Measurements from ENCODE around the gene DUSP9.
"Not testable (repeated sequence)": the region's sequence is repeated elsewhere in the genome, so short reads cannot be mapped to it uniquely, and the experiment has no call there.

DUSP9 gene

GRCh38 chrX:153669174-153669890 lies 22.3 kb downstream of the DUSP9 start:
- no peak overlapping the region for H3K9ac ChIP-seq (ENCODE audit: low read length)
- no peaks in the 10 kb centered on the region for H3K36me3 ChIP-seq (ENCODE audit: control insufficient read depth, insufficient read depth, low read length)
- peak overlapping the region; percentile 19 for H3K27ac ChIP-seq (ENCODE audit: low read depth, low read length)
- peaks cover 19% of the 10 kb centered on the region for H3K27me3 ChIP-seq (ENCODE audit: control insufficient read depth, insufficient read depth, low read length)
- H3K4me1 ChIP-seq (ENCODE audit: control insufficient read depth, insufficient read depth, low read length): no peaks in the 10 kb centered on the region
- H3K4me3 ChIP-seq (ENCODE audit: low read length): no peak overlapping the region

- Histone ChIP-seq H3K27ac (ENCODE audit: low read depth, low read length) (no peak overlapping the region), H3K36me3 (ENCODE audit: control insufficient read depth, insufficient read depth, low read length) (no peaks in the 10 kb centered on the region), H3K9ac (ENCODE audit: low read length) (no peak overlapping the region), H3K4me1 (ENCODE audit: control insufficient read depth, insufficient read depth, low read length) (no peaks in the 10 kb centered on the region), H3K4me3 (ENCODE audit: low read length) (no peak overlapping the region), H3K27me3 (ENCODE audit: control insufficient read depth, insufficient read depth, low read length) (peaks cover 20% of the 10 kb centered on the region)
Measured at GRCh38 chrX:153669901-153670731, 23.1 kb downstream of the DUSP9 start.

- Histone ChIP-seq H3K9ac (ENCODE audit: low read length) (no peak overlapping the region), H3K27ac (ENCODE audit: low read depth, low read length) (no peak overlapping the region), H3K4me3 (ENCODE audit: low read length) (no peak overlapping the region), H3K27me3 (ENCODE audit: control insufficient read depth, insufficient read depth, low read length) (peaks cover 20% of the 10 kb centered on the region), H3K36me3 (ENCODE audit: control insufficient read depth, insufficient read depth, low read length) (no peaks in the 10 kb centered on the region), H3K4me1 (ENCODE audit: control insufficient read depth, insufficient read depth, low read length) (no peaks in the 10 kb centered on the region)
Measured at GRCh38 chrX:153670748-153671588, 24.0 kb downstream of the DUSP9 start.

- no peaks in the 10 kb centered on the region for H3K36me3 ChIP-seq (ENCODE audit: control insufficient read depth, insufficient read depth, low read length)
- no peak overlapping the region for H3K4me3 ChIP-seq (ENCODE audit: low read length)
- H3K4me1 ChIP-seq (ENCODE audit: control insufficient read depth, insufficient read depth, low read length): no peaks in the 10 kb centered on the region
- no peak overlapping the region for H3K9ac ChIP-seq (ENCODE audit: low read length)
- H3K27ac ChIP-seq (ENCODE audit: low read depth, low read length): peak overlapping the region; percentile 53
- peaks cover 20% of the 10 kb centered on the region for H3K27me3 ChIP-seq (ENCODE audit: control insufficient read depth, insufficient read depth, low read length)
Measured at GRCh38 chrX:153671589-153672530, 24.9 kb downstream of the DUSP9 start.

GRCh38 chrX:153672531-153673427 lies 25.8 kb downstream of the DUSP9 start:
- Histone ChIP-seq H3K4me3 (ENCODE audit: low read length) (peak overlapping the region; percentile 49), H3K27me3 (ENCODE audit: control insufficient read depth, insufficient read depth, low read length) (peaks cover 20% of the 10 kb centered on the region)

DNA sequence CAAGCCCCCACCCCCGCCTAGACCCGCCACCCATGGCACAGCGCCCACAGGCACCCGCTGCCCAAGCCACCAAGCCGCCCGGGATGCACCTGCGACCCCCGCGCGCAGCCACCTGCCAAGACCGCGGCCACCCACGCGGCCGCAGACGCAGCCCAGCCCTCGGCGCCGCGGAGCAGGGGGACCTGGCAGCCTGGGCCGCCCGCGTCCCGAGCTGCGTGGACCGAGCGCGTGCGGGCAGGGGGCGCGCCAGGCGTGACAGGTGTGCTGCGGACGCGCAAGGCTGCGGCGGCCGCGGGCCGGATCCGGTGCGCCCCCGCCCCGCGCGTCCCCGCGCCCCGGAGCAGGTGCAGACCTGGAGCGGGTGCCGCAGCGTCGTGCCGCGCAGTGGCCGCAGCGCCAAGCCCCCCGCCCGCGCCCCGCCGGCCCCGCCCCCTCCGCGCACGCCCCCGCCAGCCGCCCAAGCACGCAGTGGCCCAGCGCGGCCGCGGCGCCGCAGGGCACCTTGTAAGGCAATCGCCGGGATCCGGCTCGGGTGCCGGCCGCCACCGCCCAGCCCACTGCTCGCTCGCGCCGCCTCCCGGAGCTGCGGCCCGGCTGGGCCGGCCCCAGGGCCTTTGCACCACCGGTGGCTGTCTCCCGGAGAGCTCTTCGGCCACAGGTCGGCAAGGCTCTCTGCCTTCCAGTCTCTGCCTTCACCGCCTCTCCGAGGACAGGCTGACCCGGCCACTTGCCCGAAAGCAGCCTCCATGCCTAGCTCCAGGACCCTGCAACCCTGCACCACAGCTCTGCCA lies 26.6 kb downstream of the DUSP9 start, which contains the start of gene PNCK:
Gene PNCK, minus strand, starts transcription at position 386 of the 791 bp plus-strand sequence. CDS start 737 bp downstream, outside the sequence.
- H3K36me3 ChIP-seq (ENCODE audit: control insufficient read depth, insufficient read depth, low read length): no peaks in the 10 kb centered on the region
- H3K4me3 ChIP-seq (ENCODE audit: low read length): peak within 1 kb of the TSS; percentile 49
- H3K4me1 ChIP-seq (ENCODE audit: control insufficient read depth, insufficient read depth, low read length): no peaks in the 10 kb centered on the region
- peak within 1 kb of the TSS; percentile 77 for H3K27ac ChIP-seq (ENCODE audit: low read depth, low read length)
- no peak within 1 kb of the TSS for H3K9ac ChIP-seq (ENCODE audit: low read length)
- H3K27me3 ChIP-seq (ENCODE audit: control insufficient read depth, insufficient read depth, low read length): peaks cover 20% of the 10 kb centered on the region

More at GRCh38 chrX:153672531-153673427, 25.8 kb downstream of the DUSP9 start:
- H3K4me1 ChIP-seq (ENCODE audit: control insufficient read depth, insufficient read depth, low read length): no peaks in the 10 kb centered on the region
- H3K27ac ChIP-seq (ENCODE audit: low read depth, low read length): peak overlapping the region; percentile 77
- H3K9ac ChIP-seq (ENCODE audit: low read length): no peak overlapping the region
- H3K36me3 ChIP-seq (ENCODE audit: control insufficient read depth, insufficient read depth, low read length): no peaks in the 10 kb centered on the region

DNA sequence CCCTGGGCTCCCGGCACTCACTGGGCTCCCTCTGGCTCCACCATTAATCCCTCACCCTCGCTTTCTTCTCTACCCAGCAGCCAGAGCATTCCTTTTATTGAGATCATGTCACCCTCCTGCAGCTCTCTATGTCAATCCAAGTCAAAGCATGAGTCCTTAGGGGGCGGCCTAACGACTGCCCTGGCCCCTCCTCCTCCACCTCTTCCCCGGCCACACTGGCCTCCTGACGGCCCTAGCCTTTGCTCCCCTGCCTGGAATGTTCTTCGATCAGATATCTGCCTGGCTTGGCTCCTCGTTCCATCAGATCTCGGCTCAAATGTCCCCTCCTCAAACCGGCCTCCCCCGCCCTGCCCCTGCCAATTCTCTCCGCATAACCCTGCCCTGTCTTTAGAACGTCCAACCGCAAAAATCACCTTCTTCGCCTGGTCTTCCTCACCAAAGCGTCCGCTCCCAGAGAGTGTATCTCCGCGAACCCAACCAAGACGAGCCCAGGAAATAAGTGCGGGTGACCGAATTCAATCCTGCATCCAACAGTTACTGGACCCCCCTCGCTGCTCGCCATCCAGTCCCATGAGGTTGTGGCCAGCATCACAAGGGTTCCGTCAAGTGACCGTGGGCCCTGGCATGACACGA lies 27.3 kb downstream of the DUSP9 start:
- Histone ChIP-seq H3K4me1 (ENCODE audit: control insufficient read depth, insufficient read depth, low read length) (no peaks in the 10 kb centered on the region), H3K27ac (ENCODE audit: low read depth, low read length) (no peak overlapping the region), H3K9ac (ENCODE audit: low read length) (no peak overlapping the region), H3K4me3 (ENCODE audit: low read length) (no peak overlapping the region), H3K36me3 (ENCODE audit: control insufficient read depth, insufficient read depth, low read length) (no peaks in the 10 kb centered on the region), H3K27me3 (ENCODE audit: control insufficient read depth, insufficient read depth, low read length) (peaks cover 20% of the 10 kb centered on the region)

DNA sequence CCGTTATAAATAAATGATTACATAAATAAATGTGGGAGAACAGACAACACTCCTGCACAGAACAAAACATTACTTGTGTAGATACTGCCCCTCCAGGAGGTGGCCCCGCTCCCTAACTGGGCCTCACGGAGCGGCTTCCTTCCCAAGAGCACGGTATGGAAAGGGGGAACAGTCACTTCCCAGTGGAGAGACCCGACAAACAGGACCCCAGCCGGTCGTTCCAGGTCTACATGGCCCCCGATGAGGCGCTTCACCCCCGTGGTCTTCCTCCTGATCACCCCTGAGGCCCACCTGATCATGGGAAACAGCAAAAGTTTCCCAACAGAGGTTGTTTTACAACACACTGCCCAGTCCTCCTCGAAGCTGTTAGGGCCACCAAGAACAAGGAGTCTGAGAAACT lies 34.2 kb downstream of the DUSP9 start:
- Histone ChIP-seq H3K27ac (ENCODE audit: low read depth, low read length) (no peak overlapping the region), H3K4me3 (ENCODE audit: low read length) (no peak overlapping the region), H3K9ac (ENCODE audit: low read length) (no peak overlapping the region), H3K36me3 (ENCODE audit: control insufficient read depth, insufficient read depth, low read length) (no peaks in the 10 kb centered on the region), H3K27me3 (ENCODE audit: control insufficient read depth, insufficient read depth, low read length) (no peaks in the 10 kb centered on the region), H3K4me1 (ENCODE audit: control insufficient read depth, insufficient read depth, low read length) (no peaks in the 10 kb centered on the region)

DNA sequence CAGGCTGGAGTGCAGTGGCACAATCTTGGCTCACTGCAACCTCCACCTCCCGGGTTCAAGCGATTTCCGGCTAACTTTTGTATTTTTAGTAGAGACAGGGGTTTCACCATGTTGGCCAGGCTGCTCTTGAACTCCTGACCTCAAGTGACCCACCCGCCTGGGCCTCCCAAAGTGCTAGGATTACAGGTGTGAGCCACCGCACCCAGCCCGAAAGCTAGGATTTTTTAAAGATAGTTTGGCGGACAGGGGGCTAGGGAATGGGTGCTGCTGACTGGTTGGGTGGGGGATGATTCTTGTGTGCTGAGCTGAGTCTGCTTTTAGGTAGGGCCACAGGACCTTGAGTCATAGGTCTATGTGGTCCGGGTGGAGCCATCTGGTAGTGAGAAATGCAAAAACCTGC lies 36.5 kb downstream of the DUSP9 start:
- not testable (repeated sequence) for H3K27ac ChIP-seq (ENCODE audit: low read depth, low read length); H3K27me3 ChIP-seq (ENCODE audit: control insufficient read depth, insufficient read depth, low read length); H3K36me3 ChIP-seq (ENCODE audit: control insufficient read depth, insufficient read depth, low read length); H3K4me3 ChIP-seq (ENCODE audit: low read length); H3K9ac ChIP-seq (ENCODE audit: low read length); H3K4me1 ChIP-seq (ENCODE audit: control insufficient read depth, insufficient read depth, low read length)

Data from rectal smooth muscle tissue (tissue), 1 donor.